Vagina (tissue), 2 donors: ENCODE results near the gene MSL3B.

Source experiments
- DNase-seq, 2 donors: peaks; one replicate each; pipeline ENCODE4 v3.0.0-alpha.2; 2017; ENCODE audit errors: extremely low spot score in 2 of 2
- H3K27ac ChIP-seq: fragments of 200-600 bp; sonication (generic); one replicate; pipeline ENCODE4 v1.5.1; 2019
- H3K27me3 ChIP-seq: fragments of 200-600 bp; sonication (generic); one replicate; pipeline ENCODE4 v1.5.1; 2019
- H3K36me3 ChIP-seq, 2 donors: fragments of 200-600 bp; sonication (generic); one replicate each; pipeline ENCODE4 v1.5.1; 2017 to 2019
- H3K4me1 ChIP-seq: fragments of 200-600 bp; sonication (generic); one replicate; pipeline ENCODE4 v1.5.1; 2019
- H3K4me3 ChIP-seq, 2 donors: fragments of 200-600 bp; sonication (generic); 1 replicate in 1 of 2; 2 replicates in 1 of 2; pipeline ENCODE4 v1.5.1; 2016 to 2019
- H3K9me3 ChIP-seq: fragments of 200-600 bp; sonication (generic); one replicate; pipeline ENCODE4 v1.5.1; 2019
- CTCF ChIP-seq, 3 experiments: fragments of 450-650 bp in 2 of 3; fragments of 200-600 bp in 1 of 3; sonication (generic) in 1 of 3; IDR thresholded peaks; one replicate each; pipeline ENCODE4 v1.5.1; 2017 to 2019; ENCODE audit warnings: antibody characterized with exemption in 3 of 3, mild to moderate bottlenecking in 2 of 3, moderate library complexity in 2 of 3
- POLR2A ChIP-seq, 2 donors: fragments of 450-650 bp; IDR thresholded peaks; one replicate each; pipeline ENCODE4 v1.6.1; 2017; ENCODE audit warnings: antibody characterized with exemption in 2 of 2, mild to moderate bottlenecking in 2 of 2, moderate library complexity in 2 of 2
- POLR2AphosphoS5 ChIP-seq, 2 donors: sonication (generic); formaldehyde crosslinking; IDR thresholded peaks; one replicate each; pipeline ENCODE4 v1.9.0; 2017; ENCODE audit warnings: antibody characterized with exemption in 2 of 2, mild to moderate bottlenecking in 2 of 2, low read depth in 1 of 2; ENCODE audit not compliant: insufficient read depth in 1 of 2
- intact Hi-C: fragments of 100-400 bp; cut with DNase I; formaldehyde crosslinking; loops from one replicate; pipeline ENCODE4 v1.15.1; 2023

Gene MSL3B

GRCh38 chr2:233838726-233839446, 29.3 kb downstream of the MSL3B start:
- DNase-seq, result peak; percentile 67 to 70
- no peaks in the 10 kb centered on the region for H3K27me3 ChIP-seq
- no peaks in the 10 kb centered on the region for H3K4me1 ChIP-seq
- H3K27ac ChIP-seq, result no peak overlapping the region
- no peak for TF ChIP-seq CTCF (IDR thresholded peaks at IDR 0.05)
- no peak for TF ChIP-seq POLR2AphosphoS5 (IDR thresholded peaks at IDR 0.05; ENCODE audit: insufficient read depth in 1 of 2, low read depth in 1 of 2)
- no peak for TF ChIP-seq POLR2A (IDR thresholded peaks at IDR 0.05)
- no peaks in the 10 kb centered on the region for H3K9me3 ChIP-seq
- H3K36me3 ChIP-seq, result no peaks in the 10 kb centered on the region
- H3K4me3 ChIP-seq, result no peak overlapping the region
- intact Hi-C loops, result no loop called here

GRCh38 chr2:233838251-233838650, 29.9 kb downstream of the MSL3B start:
- DNase-seq, result peak in 1 of 2 donors; percentile 87
- no peak overlapping the region for H3K27ac ChIP-seq
- intact Hi-C loops, result no loop called here
- TF ChIP-seq POLR2A (IDR thresholded peaks at IDR 0.05) (no peak), POLR2AphosphoS5 (IDR thresholded peaks at IDR 0.05; ENCODE audit: insufficient read depth in 1 of 2, low read depth in 1 of 2) (no peak), CTCF (IDR thresholded peaks at IDR 0.05) (no peak)
- no peak overlapping the region for H3K4me3 ChIP-seq
- no peaks in the 10 kb centered on the region for H3K4me1 ChIP-seq
- H3K9me3 ChIP-seq, result no peaks in the 10 kb centered on the region
- H3K36me3 ChIP-seq, result no peaks in the 10 kb centered on the region
- H3K27me3 ChIP-seq, result no peaks in the 10 kb centered on the region

- H3K4me3 ChIP-seq, result no peak overlapping the region
- no peak for DNase-seq
- intact Hi-C loops, result no loop called here
These were observed 30.4 kb downstream of the MSL3B start for GRCh38 chr2:233837694-233838229.

GRCh38 chr2:233836359-233836758, 31.8 kb downstream of the MSL3B start:
- DNase-seq, result no peak
- no peak overlapping the region for H3K27ac ChIP-seq
- H3K36me3 ChIP-seq, result no peaks in the 10 kb centered on the region
- TF ChIP-seq CTCF (IDR thresholded peaks at IDR 0.05), result no peak
- no peak for TF ChIP-seq POLR2AphosphoS5 (IDR thresholded peaks at IDR 0.05; ENCODE audit: insufficient read depth in 1 of 2, low read depth in 1 of 2)
- TF ChIP-seq POLR2A (IDR thresholded peaks at IDR 0.05), result no peak
- no peaks in the 10 kb centered on the region for H3K4me1 ChIP-seq
- intact Hi-C loops, result no loop called here
- H3K4me3 ChIP-seq, result no peak overlapping the region
- H3K9me3 ChIP-seq, result no peaks in the 10 kb centered on the region
- H3K27me3 ChIP-seq, result no peaks in the 10 kb centered on the region

More at GRCh38 chr2:233837694-233838229, 30.4 kb downstream of the MSL3B start:
- Histone ChIP-seq H3K9me3 (no peaks in the 10 kb centered on the region), H3K36me3 (no peaks in the 10 kb centered on the region), H3K27ac (no peak overlapping the region), H3K27me3 (no peaks in the 10 kb centered on the region), H3K4me1 (no peaks in the 10 kb centered on the region)
- TF ChIP-seq CTCF (IDR thresholded peaks at IDR 0.05) (no peak), POLR2A (IDR thresholded peaks at IDR 0.05) (no peak), POLR2AphosphoS5 (IDR thresholded peaks at IDR 0.05; ENCODE audit: insufficient read depth in 1 of 2, low read depth in 1 of 2) (no peak)
